Thyroid gland (tissue), 4 donors: ENCODE results near the gene MTHFR. TPM values are rescaled to one million over a fixed set of nuclear protein-coding genes. Genes with fewer than 3 reads are reported as not detected.

Experiments used
- DNase-seq, 2 donors: peaks; one replicate each; pipeline ENCODE4 v3.0.0-alpha.2; 2019
- H3K27ac ChIP-seq, 3 donors: fragments of 200-600 bp; sonication (generic); 1 replicate in 2 of 3; 2 replicates in 1 of 3; pipeline ENCODE4 v1.5.1; 2016 to 2019; ENCODE audit warnings: mild to moderate bottlenecking in 1 of 3, moderate library complexity in 1 of 3
- H3K27me3 ChIP-seq: fragments of 200-600 bp; sonication (generic); one replicate; pipeline ENCODE4 v1.5.1; 2019
- H3K36me3 ChIP-seq, 2 donors: fragments of 200-600 bp; sonication (generic); one replicate each; pipeline ENCODE4 v1.5.1; 2016 to 2019
- H3K4me1 ChIP-seq, 2 donors: fragments of 200-600 bp; sonication (generic); one replicate each; pipeline ENCODE4 v1.5.1; 2017 to 2019
- H3K4me3 ChIP-seq, 3 donors: fragments of 200-600 bp; sonication (generic); replicated peaks in 1 of 3; 1 replicate in 2 of 3; 2 replicates in 1 of 3; pipeline ENCODE4 v1.5.1; 2016; ENCODE audit warnings: mild to moderate bottlenecking in 1 of 3
- H3K9me3 ChIP-seq: fragments of 200-600 bp; sonication (generic); one replicate; pipeline ENCODE4 v1.5.1; 2017
- CTCF ChIP-seq, 6 experiments: fragments of 200-600 bp in 3 of 6; fragments of 450-650 bp in 3 of 6; sonication (generic) in 3 of 6; IDR thresholded peaks; one replicate each; pipeline ENCODE4 v1.5.1; 2016 to 2019; ENCODE audit warnings: antibody characterized with exemption in 6 of 6, mild to moderate bottlenecking in 2 of 6, inconsistent platforms in 1 of 6, moderate library complexity in 1 of 6
- POLR2A ChIP-seq, 2 donors: fragments of 450-650 bp; IDR thresholded peaks; one replicate each; pipeline ENCODE4 v1.6.1; 2017; ENCODE audit warnings: antibody characterized with exemption in 2 of 2, mild to moderate bottlenecking in 2 of 2, moderate library complexity in 1 of 2
- WGBS, 2 donors: methylation state at CpG; one replicate each; pipeline ENCODE4 v1.1.5; 2017; 5-methylcytosine and 5-hydroxymethylcytosine counted together
- intact Hi-C: fragments of 100-400 bp; cut with DNase I; formaldehyde crosslinking; loops from one replicate; pipeline ENCODE4 v1.15.1; 2023
- total RNA-seq, 4 donors: library from RNA; depleted of rRNA; stranded (reverse); fragments of >200 nt; gene quantifications; one replicate each; pipeline ENCODE4 v1.2.3, GENCODE V29; 2016

MTHFR gene
- total RNA-seq, 4 donors from 2014 or later: 52.8 to 96.9 (median 65.6) TPM

GRCh38 chr1:11788549-11789053 is 17.2 kb downstream of the MTHFR start:
- Histone ChIP-seq H3K4me1 (peaks cover 60 to 83% of the 10 kb centered on the region in 2 donors), H3K4me3 (no peak overlapping the region), H3K27me3 (no peaks in the 10 kb centered on the region), H3K9me3 (no peaks in the 10 kb centered on the region), H3K27ac (peak overlapping the region; percentile 78 to 97 (median 97)), H3K36me3 (peaks cover 2 to 17% of the 10 kb centered on the region in 2 donors)
- TF ChIP-seq POLR2A (IDR thresholded peaks at IDR 0.05): peak in 1 of 2 donors; percentile 56
- no peak for TF ChIP-seq CTCF (IDR thresholded peaks at IDR 0.05)
- intact Hi-C loops: no loop called here
- DNase-seq: peak; percentile 70 to 75
- 44 to 57% methylated on average over 7 to 12 of the region's 14 CpGs for WGBS, 2 donors

GRCh38 chr1:11787804-11788436 is 17.8 kb downstream of the MTHFR start:
- no peaks in the 10 kb centered on the region for H3K27me3 ChIP-seq
- WGBS, 2 donors: 42 to 66% methylated on average over 3 to 7 of the region's 14 CpGs
- TF ChIP-seq POLR2A (IDR thresholded peaks at IDR 0.05) (peak in 1 of 2 donors; percentile 29), CTCF (IDR thresholded peaks at IDR 0.05) (no peak)
- DNase-seq: no peak
- peaks cover 0 to 14% of the 10 kb centered on the region in 2 donors for H3K36me3 ChIP-seq
- H3K9me3 ChIP-seq: no peaks in the 10 kb centered on the region
- intact Hi-C loops: no loop called here
- H3K27ac ChIP-seq: peak overlapping the region; percentile 78 to 97 (median 97)
- H3K4me1 ChIP-seq: peaks cover 60 to 83% of the 10 kb centered on the region in 2 donors
- H3K4me3 ChIP-seq: no peak overlapping the region

GRCh38 chr1:11787251-11787803 is 18.4 kb downstream of the MTHFR start:
- no peak overlapping the region for H3K4me3 ChIP-seq
- peak in 1 of 2 donors; percentile 46 for TF ChIP-seq POLR2A (IDR thresholded peaks at IDR 0.05)
- TF ChIP-seq CTCF (IDR thresholded peaks at IDR 0.05): peak in 1 of 6 experiments; percentile 2
- peaks cover 0 to 12% of the 10 kb centered on the region in 2 donors for H3K36me3 ChIP-seq
- intact Hi-C loops: no loop called here
- WGBS, 2 donors: 3 to 22% methylated on average over 15 of the region's 16 CpGs
- peaks cover 60 to 83% of the 10 kb centered on the region in 2 donors for H3K4me1 ChIP-seq
- peak; percentile 94 to 95 for DNase-seq
- no peaks in the 10 kb centered on the region for H3K27me3 ChIP-seq
- peak overlapping the region; percentile 78 to 97 (median 97) for H3K27ac ChIP-seq
- H3K9me3 ChIP-seq: no peaks in the 10 kb centered on the region

- no peak for TF ChIP-seq CTCF (IDR thresholded peaks at IDR 0.05)
- Histone ChIP-seq H3K27ac (peak overlapping the region; percentile 60 to 97 (median 97)), H3K9me3 (no peaks in the 10 kb centered on the region), H3K27me3 (no peaks in the 10 kb centered on the region), H3K4me1 (peaks cover 57 to 71% of the 10 kb centered on the region in 2 donors), H3K4me3 (no peak overlapping the region), H3K36me3 (peaks cover 0 to 5% of the 10 kb centered on the region in 2 donors)
- peak; percentile 46 to 58 for DNase-seq
- intact Hi-C loops: no loop called here
- WGBS, 2 donors: 30 to 40% methylated on average over 5 of the region's 5 CpGs
These were observed 19.6 kb downstream of the MTHFR start for GRCh38 chr1:11786168-11786567.
